HG03064 (cell line): ENCODE data around the gene CPLX1.
"Not testable (repeated sequence)": the region's sequence is repeated elsewhere in the genome, so short reads cannot be mapped to it uniquely, and the experiment has no call there.

Source experiments
- ATAC-seq: cut with Tn5 transposase; IDR thresholded peaks from one replicate; pipeline ENCODE4 v1.9.1; 2021; ENCODE audit warnings: low read depth; ENCODE audit not compliant: unreplicated experiment

CPLX1 gene

DNA sequence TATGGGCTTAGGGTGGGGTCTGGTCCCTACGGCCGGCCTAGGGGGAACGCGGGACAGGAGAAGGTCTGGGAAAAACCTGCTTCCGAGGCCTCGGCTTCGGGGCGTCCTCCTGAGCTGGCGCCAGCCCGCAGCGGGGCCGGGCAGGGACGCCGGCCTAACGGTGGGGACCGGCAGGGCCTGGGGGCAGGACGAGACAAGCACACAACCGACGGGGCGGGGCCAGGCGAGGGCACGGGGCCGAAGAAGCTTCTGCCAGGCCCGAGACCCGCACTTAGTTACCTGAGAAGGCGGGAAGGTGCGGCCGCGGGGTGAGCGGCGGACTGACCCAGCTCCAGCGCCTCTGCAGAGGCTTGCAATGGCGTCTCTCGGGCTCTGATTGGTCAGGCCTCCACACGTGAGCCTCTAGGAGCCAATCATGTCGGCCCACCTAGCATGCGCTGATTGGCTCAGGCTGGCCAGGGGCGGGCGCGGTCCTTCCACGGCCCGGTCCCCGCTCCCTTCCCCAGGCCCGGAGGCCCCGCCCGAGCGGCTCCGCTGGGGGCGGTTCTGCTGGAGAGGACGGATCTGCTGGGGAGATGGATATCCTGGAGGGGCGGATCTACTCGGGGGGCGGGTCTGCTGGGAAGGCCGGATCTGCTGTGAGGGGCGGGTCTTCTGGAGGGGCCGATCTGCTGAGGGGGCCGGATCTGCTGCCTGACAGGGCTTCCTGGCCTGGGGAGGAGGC lies 44.3 kb downstream of the CPLX1 start:
- peak; percentile 95 for ATAC-seq

DNA sequence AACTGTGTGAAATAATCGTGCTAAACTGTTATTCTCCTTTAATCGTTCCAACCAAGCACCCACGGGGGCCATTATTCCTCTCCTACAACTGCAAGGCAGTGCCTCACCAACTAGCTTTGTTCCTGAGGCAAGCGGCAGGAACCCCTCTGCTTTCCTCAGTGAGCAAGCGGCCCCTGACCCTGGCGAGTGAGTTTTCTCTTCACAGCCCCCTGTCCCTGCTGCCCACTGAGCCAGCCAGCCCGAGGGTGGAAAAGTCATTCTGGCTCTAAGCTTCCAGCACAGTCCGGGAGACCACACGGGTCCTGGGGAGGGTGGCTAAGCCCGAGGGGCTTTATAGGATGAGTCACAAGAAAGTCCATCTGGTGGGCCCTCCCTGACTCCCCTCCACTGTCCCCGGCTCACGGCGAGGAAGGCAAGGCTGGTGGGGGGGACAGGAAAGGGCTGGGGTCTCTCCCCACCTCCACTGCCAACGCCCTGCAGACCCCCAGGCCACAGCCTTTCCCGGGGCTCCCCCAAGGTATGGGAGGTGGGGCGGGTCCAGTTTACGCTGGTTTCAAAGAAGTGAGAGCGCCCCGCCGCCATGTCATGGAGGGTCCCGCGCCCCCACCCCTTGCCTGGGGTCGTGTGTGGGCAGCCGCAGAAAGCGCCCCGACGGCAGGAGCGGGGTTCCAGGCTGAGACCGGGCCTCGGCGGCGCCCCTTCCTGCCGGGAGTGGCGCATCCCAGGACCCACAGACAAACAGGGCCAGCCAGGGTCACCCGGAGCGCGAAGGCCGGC lies 45.0 kb downstream of the CPLX1 start:
- ATAC-seq, result no peak

DNA sequence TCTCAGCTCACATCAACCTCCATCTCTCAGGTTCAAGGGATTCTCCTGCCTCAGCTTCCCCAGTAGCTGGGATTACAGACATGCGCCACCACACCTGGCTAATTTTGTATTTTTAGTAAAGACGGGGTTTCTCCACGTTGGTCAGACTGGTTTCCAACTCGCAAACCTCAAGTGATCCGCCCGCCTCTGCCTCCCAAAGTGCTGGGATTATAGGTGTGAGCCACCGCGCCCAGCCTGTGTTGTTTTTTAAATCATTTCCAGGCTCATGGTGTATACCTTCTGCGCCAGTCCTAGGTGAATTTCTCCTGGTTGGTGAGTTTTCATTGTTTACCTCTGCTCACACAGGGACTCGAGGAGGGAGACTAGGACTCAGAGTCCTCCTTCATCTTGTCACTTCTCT lies 45.7 kb downstream of the CPLX1 start:
- not testable (repeated sequence) for ATAC-seq

DNA sequence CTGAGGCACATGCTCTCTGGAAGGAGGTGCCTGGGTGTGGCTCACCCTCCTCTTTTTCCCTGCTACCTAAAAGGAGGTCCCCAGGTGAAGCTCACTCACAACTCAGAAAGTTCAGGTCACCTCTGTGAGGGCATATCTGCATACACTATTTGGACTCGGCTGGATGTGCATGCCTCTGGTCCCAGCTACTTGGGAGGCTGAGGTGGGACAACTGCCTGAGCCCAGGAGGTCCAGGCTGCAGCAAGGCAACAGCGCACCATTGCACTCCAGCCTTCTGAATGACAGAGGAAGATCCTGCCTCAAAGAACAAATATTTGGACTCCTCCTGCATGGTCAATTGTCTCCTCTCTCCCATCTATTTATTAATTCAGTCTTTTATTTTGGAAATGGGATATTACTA lies 46.4 kb downstream of the CPLX1 start:
- ATAC-seq, result no peak

DNA sequence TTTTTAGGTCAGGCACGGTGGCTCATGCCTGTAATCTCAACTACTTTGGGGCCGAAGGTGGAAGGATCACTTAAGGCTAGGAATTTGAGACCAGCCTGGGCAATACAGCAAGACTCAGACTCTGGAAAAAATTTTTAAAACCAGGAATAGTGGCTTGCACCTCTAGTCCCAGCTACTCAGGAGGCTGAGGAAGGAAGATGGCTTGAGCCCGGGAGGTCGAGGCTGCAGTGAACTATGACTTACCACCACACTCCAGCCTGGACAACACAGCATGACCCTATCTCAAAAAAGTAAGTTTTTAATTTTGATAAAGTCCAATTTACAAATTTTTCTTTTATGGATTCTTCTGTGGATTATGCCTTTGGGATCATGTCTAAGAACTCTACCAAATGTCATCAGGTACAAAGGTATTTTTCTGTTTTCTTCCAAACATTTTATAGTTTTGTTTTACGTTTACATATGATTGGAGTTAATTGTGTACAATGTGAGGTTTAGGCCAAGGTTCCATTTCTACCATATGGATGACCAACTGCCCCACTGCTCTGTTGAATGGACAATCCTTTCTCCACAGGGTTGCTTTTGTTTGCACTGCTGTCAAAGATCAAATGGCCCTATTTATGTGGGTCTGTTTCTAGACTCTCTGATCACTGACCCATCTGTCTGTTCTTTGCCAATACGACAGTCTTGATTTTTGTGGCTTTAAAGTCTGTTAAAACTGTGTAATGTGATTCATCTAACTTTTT lies 48.2 kb downstream of the CPLX1 start:
- no peak for ATAC-seq

DNA sequence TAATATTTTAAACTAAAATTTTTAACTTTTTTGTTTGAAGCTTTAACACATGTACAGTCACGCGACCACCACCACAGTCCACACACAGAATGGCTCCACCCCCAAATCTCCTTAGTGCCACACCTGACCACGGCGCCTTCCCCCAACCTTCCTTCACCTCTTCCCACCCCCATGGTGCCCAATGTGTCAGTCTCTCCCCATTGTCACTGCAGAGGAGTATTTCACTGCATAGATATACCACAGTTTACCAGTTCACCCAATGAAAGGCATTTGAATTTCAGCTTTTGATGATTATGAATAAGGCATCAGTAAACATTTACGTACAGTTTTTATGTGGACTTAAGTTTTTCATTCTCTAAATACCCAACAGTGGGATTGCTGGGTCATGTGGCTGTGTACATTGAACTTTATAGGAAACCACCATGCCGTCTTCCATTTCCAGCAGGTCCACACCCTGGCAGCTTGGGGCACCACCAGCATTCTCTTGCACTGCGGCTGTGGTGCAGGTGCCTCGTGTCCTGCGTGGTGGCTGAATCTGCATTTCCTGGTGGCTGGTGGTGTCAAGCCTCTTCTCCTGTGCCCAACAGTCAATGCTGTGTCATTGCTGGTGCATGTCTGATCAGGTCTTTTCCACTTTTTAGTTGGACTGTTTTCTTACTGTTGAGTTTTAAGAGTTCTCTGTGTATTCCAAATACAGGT lies 49.0 kb downstream of the CPLX1 start:
- no peak for ATAC-seq

DNA sequence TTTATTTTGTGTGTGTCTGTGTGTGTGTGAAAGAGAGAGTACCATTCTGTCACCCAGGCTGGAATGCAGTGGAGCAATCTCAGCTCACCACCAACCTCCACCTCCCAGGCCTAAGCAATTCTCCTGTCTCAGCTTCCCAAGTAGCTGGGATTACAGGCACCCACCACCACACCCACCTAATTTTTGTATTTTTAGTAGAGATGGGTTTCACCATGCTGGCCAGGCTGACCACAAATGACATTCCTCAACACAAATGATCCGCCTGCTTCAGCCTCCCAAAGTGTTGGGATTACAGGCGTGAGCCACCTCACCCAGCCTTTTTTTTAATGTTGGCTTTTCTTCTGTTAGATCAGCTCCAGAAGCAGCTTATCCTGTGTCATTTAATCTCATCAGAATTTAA lies 50.4 kb downstream of the CPLX1 start:
- not testable (repeated sequence) for ATAC-seq

DNA sequence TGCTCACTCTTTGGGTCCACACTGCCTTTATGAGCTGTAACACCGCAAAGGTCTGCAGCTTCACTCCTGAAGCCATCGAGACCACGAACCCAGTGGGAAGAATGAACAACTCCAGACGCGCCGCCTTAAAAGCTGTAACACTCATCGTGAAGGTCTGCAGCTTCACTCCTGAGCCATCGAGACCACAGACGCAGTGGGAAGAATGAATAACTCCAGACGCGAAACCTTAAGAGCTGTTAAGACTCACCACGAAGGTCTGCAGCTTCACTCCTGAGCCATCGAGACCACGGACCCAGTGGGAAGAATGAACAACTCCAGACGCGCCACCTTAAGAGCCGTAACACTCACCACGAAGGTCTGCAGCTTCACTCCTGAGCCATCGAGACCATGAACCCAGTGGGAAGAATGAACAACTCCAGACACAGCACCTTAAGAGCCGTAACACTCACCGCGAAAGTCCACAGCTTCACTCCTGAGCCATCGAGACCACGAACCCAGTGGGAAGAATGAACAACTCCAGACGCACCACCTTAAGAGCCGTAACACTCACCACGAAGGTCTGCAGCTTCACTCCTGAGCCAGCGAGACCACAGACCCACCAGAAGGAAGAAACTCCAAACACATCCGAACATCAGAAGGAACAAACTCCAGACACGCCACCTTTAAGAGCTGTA lies 51.4 kb downstream of the CPLX1 start:
- not testable (repeated sequence) for ATAC-seq

DNA sequence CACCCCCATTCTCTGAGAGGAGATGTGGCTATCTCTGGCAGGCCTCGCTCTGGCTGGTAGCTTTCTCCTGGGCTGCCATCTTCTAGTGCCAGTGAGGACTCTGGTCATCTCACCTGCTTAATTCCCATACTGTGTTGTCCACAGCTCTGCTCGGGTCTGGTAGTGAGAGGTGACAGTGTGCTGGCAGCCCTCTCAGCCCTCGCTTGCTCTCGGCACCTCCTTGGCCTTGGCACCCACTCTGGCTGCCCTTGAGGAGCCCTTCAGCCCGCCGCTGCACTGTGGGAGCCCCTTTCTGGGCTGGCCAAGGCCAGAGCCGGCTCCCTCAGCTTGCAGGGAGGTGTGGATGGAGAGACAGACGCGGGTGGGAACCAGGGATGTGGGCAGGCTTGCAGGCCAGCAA lies 52.7 kb downstream of the CPLX1 start:
- no peak for ATAC-seq

DNA sequence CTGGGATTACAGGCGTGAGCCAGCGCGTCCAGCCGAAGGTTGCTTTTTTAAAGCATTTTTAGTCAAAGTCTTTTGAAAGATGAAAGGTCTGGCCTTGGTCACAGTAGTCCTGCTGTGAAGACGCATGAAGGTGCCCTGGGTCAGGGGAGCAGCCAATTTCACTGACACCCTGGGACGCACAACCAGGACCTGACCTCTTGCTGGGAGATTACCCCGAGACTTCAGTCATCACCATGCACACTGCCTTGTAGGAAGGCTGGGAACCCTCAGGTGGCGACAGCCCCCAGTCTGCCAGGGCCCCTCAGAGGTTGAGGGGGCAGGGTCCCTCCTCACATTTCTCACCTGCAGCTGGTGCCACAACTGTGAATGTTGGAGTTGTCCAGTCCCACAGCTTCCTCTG lies 53.2 kb downstream of the CPLX1 start:
- no peak for ATAC-seq

DNA sequence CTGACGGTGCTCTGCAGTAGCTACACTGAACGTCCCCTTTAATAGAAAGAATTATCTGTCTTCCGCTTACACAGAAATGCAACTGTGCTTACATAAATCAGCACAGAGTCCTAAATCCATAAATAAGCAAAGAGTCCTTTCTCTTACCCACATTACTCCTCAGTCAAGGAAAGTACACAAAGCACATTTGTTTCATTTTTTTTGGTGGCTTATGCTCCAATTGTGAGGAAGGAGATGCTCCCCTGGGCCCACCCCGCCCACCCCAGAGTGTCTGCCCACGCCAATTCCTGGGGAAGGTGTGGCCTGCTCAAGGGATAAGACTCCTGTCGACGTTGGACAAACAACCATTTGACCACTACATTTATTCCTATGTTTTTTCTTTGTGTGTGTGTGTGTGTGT lies 53.8 kb downstream of the CPLX1 start:
- no peak for ATAC-seq

DNA sequence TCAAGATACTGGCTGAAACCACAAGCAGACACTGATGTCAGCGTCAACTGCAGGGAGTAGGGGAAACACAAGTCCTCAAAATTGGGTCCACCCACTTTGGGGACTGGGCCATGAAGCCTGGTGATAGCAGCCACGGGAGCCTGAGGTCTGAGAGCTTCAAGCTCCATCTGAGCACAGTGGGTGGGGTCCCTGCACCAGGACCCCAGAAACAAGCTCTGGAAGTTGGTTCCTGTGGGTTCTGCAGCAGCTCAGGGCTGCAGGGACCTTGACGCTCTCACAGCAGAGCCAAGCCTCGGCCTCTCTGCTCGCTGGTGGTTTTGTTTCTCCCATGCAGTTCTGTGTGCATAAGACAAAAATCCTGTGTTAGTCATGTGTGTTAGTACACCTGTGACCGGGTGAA lies 54.5 kb downstream of the CPLX1 start:
- ATAC-seq, result no peak

DNA sequence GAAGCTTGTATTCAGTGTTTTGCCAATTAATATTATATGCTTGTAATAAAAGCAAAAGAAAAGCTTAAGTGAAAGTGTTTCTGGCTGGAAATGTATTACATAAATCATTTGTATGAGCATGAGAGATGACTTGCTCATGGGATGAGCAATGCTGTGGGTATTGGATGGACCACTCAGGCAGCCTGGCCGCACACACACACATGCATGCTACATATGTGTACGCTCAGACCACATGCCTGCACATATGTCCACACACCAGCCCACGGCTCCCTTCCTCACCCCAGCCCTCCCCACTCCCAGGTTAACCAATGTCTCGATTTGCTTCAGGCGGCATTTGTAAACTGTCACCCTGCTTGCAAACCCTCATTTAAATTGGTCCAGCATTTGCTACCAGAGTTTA lies 55.9 kb downstream of the CPLX1 start:
- ATAC-seq, result no peak

DNA sequence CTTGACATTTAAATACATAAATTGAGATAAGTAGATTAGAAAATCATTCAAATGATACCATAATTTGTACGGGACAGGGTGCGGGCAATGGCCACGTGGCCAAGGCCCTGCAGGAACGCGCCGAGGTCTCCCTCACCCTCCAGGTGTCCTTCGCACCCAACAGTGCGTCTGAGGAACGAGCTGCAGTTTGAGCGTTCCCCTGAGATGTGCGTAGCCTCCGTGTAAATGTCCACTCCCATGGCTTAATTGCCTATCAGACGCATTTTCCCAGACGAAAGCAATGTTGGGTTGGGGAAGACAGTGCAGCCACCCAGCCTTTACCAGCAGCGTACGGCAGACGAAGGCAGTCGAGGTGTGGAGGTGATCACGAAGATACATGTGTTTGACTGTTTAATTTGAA lies 56.4 kb downstream of the CPLX1 start:
- ATAC-seq, result no peak

DNA sequence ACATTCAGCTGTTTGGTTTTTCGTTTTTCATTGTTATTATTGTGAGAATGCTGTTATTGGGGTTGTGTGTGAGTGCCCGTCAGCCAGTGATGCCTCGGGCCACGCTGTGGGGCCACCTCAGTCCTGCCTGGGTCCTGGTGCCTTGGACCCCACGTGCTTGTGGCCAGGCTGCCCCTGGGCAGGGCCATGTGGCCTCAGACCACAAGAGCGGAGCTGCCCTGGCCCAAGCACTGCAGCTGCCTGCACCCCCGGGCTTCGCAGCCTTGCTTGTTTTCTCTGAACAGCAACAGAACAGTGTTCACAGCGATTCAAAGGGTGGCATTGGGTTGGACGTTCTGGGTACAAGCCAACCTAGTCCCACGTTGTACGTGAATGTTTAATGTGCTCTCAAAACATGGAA lies 56.9 kb downstream of the CPLX1 start:
- ATAC-seq, result no peak

DNA sequence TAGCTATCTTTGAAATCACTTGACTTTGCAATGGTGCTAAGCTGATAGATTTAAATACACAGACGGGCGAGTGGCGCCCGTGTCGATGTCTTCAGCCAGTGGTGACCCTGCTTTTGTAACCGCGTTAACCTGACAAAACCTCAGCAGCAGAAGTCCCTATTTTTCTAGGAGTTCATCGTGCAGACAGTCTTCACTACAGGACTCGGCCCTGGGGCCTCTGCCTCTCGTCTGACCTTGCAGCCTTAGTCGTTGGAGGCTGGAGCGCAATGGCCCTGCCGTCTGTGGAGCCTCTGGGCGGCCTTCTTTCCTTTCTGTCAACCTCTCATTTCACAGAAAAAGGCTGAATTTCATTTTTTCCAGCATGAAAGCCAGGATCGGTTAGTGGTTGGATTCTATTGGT lies 57.9 kb downstream of the CPLX1 start:
- ATAC-seq, result no peak

DNA sequence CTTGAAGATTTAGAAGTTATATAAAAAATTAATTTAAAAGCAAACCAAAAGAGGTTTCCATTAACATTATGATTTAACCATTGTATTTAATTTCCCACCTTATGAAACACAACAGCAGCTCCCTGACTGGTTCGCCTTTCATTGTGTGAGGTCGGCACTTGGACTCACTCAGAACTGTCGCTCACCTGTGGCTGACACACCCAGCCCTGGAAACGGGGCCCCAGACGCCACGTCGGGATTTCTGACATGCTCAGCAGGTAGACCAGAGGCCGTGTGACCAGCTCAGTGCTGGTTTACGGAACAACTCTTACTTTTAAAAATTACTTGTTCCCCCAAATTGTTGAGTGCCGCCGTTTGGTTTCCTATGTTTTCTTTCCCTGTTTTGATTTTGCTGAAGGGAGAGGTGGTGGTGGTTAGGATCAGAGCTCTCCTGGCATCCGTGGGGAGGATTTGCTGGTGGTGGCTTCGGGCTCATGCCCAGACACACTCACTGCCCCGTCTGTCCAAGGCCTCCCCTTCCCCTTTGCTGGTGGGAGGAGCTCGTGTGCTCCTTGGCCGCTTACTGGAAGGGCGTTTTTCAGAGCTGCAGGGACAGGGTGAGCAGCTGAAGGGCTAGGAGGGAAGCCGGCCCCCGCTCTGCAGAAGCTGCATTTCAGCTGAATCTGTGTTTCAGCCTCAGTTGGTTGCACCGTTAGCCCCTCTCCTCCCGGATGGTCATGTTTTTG lies 59.2 kb downstream of the CPLX1 start:
- no peak for ATAC-seq

DNA sequence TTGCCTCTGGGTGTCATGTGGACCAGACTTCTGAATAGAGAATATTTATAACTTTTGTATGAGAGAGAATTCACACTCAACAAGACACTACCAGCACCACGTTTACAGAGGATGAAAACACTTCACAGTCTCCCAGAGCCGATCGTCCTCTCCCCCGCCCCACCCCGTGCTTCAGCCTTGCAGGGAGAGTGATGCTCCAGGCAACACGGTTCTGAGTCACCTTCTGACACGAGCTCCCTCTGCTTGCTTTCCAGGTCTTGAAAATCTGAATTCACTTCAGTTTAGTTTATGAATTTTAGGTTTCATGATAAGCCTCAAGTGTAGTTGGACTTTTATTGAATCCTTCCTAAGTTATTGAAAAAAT lies 59.8 kb downstream of the CPLX1 start:
- ATAC-seq, result no peak

DNA sequence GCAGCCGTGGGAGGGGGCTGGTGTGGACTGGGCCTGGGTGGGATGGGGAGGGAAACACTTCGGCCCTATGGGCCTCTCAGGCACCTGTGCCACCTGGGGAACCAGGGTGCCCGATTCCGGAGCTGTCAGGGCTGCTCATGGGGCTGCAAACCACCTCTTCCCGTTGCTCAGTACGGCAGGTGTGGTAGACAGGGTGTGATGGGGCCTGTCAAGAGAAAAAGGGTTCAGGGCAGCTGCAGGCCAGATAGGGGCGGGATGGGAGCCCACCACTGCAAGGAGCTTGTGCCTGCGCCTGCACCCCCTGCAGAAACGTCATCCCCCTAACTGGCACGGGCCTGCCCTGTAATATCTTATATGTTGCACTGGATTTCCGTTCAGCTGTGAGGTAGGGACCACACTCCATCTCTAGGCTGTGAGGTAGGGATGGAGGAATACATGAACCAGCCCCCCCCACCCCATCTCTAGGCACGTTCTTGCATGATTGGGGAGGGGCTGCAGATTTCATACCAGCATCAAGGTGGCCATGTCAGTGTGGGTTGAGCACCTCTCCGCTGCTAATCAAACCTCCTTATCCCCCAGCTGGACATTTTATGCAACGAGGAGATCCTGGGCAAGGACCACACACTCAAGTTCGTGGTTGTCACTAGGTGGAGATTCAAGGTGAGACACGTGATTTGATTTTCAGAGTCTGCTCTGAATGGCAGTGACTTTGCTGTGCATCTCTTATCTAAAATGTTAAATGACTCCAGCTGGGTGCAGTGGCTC lies 61.3 kb downstream of the CPLX1 start:
- no peak for ATAC-seq
